Transverse colon (tissue), 4 donors: ENCODE measurements around the gene HTR3B.

Experiments used
- CTCF ChIP-seq, 5 experiments: fragments of 200-600 bp in 3 of 5; fragments of 450-650 bp in 2 of 5; sonication (generic) in 3 of 5; IDR thresholded peaks; 1 replicate in 2 of 5; 2 replicates in 3 of 5; pipeline ENCODE4 v1.5.1; 2016 to 2017; ENCODE audit warnings: antibody characterized with exemption in 5 of 5, inconsistent platforms in 3 of 5, mild to moderate bottlenecking in 2 of 5, moderate library complexity in 1 of 5
- EP300 ChIP-seq: sonication (generic); formaldehyde crosslinking; IDR thresholded peaks from one replicate; pipeline ENCODE4 v1.6.1; 2017; ENCODE audit warnings: antibody characterized with exemption, low read depth
- POLR2A ChIP-seq: fragments of 450-650 bp; IDR thresholded peaks from one replicate; pipeline ENCODE4 v1.6.1; 2016; ENCODE audit warnings: antibody characterized with exemption, mild to moderate bottlenecking, moderate library complexity
- POLR2AphosphoS5 ChIP-seq, 3 donors: sonication (generic); formaldehyde crosslinking; IDR thresholded peaks; one replicate each; pipeline ENCODE4 v1.6.1; 2016; ENCODE audit warnings: antibody characterized with exemption in 3 of 3

- TF ChIP-seq CTCF (IDR thresholded peaks at IDR 0.05) (no peak), EP300 (no peak), POLR2AphosphoS5 (IDR thresholded peaks at IDR 0.05) (no peak), POLR2A (no peak)
Observed at GRCh38 chr11:113979431-113979830, 74.8 kb downstream of the HTR3B start.
